ENCODE measurements around the gene CAMSAP1.

- no peak for TF ChIP-seq CTCF (IDR thresholded peaks at IDR 0.05; ENCODE audit: poor library complexity, severe bottlenecking)
- TF ChIP-seq SMC3 (conservative IDR thresholded peaks at IDR 0.05; ENCODE audit: poor library complexity): no peak
Observed at GRCh38 chr9:135888126-135888765, 19.1 kb downstream of the CAMSAP1 start.

Measured in neural cell (in vitro differentiated cells).